Measurements from ENCODE around the gene GTF3C2. TPM values are rescaled to one million over a fixed set of nuclear protein-coding genes. Genes with fewer than 3 reads are reported as not detected.

GTF3C2 gene
- total RNA-seq, 1 experiment from 2014 or later, result 77.7 TPM

- TF ChIP-seq REST (IDR thresholded peaks at IDR 0.05; ENCODE audit: insufficient read depth in 1 of 2, low read depth in 2 of 2, low read length in 1 of 2), result no peak
- TF ChIP-seq TCF7L2 (IDR thresholded peaks at IDR 0.05; ENCODE audit: low read depth, low read length), result no peak
- no peak for TF ChIP-seq POLR2AphosphoS5 (IDR thresholded peaks at IDR 0.05; ENCODE audit: low read depth, low read length)
- TF ChIP-seq CTCF (IDR thresholded peaks at IDR 0.05), result no peak
- TF ChIP-seq SIN3A (IDR thresholded peaks at IDR 0.05; ENCODE audit: borderline replicate concordance, insufficient read depth, low read depth, low read length), result no peak
- peaks cover 27% of the 10 kb centered on the region for H3K4me1 ChIP-seq (ENCODE audit: control insufficient read depth, insufficient read depth, low read length)
- intact Hi-C loops (cut with micrococcal nuclease; ENCODE audit: unreplicated experiment), result no loop called here
- H3K27ac ChIP-seq (ENCODE audit: low read length), result peak overlapping the region; percentile 100
- BruUV-seq (replicated peaks), result no TSS peak
- peak overlapping the region; percentile 89 to 99 for H3K4me3 ChIP-seq (ENCODE audit: low read depth in 2 of 2, low read length in 2 of 2)
- in situ Hi-C loops (cut with HindIII; ENCODE audit: low pct_unique_long_range_greater_than_20kb, low sequenced_read_pairs), result no loop called here
- ATAC-seq, result peak; percentile 1; the same call in 1 of the 2 replicates
- H3K27me3 ChIP-seq (ENCODE audit: control insufficient read depth, insufficient read depth, low read length), result no peaks in the 10 kb centered on the region
- CTCF ChIA-PET, result interaction anchor here (0.6 to 0.8 kb wide), 2 partner anchors 20 to 25 kb away, joined by 3 read pairs; no protein-coding TSS in a partner anchor
- H3K36me3 ChIP-seq (ENCODE audit: control insufficient read depth, insufficient read depth, low read length), result peaks cover 14% of the 10 kb centered on the region; the same call in 1 of the 2 replicates
- H3K9me3 ChIP-seq (ENCODE audit: control insufficient read depth, insufficient read depth, low read depth, low read length), result no peaks in the 10 kb centered on the region
- no peak for DNase-seq (ENCODE audit: low read depth, low spot score)
- POLR2A ChIA-PET, result interaction anchor here (0.6 to 1.0 kb wide), 2 partner anchors 13 to 30 kb away, joined by 3 to 6 read pairs; no protein-coding TSS in a partner anchor
Observed at GRCh38 chr2:27323596-27324285, 32.8 kb downstream of the GTF3C2 start.

- BruUV-seq (replicated peaks), result TSS peak; percentile 99
- DNase-seq (ENCODE audit: low read depth, low spot score) (peak; percentile 80), ATAC-seq (peak; percentile 90)
- H3K36me3 ChIP-seq (ENCODE audit: control insufficient read depth, insufficient read depth, low read length), result peaks cover 9% of the 10 kb centered on the region; the same call in 1 of the 2 replicates
- ChIA-PET CTCF (interaction anchor here (0.5 to 0.8 kb wide), 3 partner anchors 20 to 51 kb away, joined by 3 read pairs; no protein-coding TSS in a partner anchor), POLR2A (interaction anchor here (0.6 to 1.0 kb wide), 2 partner anchors 13 to 31 kb away, joined by 3 to 6 read pairs; no protein-coding TSS in a partner anchor)
- H3K27me3 ChIP-seq (ENCODE audit: control insufficient read depth, insufficient read depth, low read length), result no peaks in the 10 kb centered on the region
- TF ChIP-seq POLR2AphosphoS5 (IDR thresholded peaks at IDR 0.05; ENCODE audit: low read depth, low read length) (peak; percentile 97), TCF7L2 (IDR thresholded peaks at IDR 0.05; ENCODE audit: low read depth, low read length) (no peak), CTCF (IDR thresholded peaks at IDR 0.05) (no peak), REST (IDR thresholded peaks at IDR 0.05; ENCODE audit: insufficient read depth in 1 of 2, low read depth in 2 of 2, low read length in 1 of 2) (no peak), SIN3A (IDR thresholded peaks at IDR 0.05; ENCODE audit: borderline replicate concordance, insufficient read depth, low read depth, low read length) (peak; percentile 92; the same call in 1 of the 2 replicates)
- H3K4me3 ChIP-seq (ENCODE audit: low read depth in 2 of 2, low read length in 2 of 2), result peak within 1 kb of the TSS; percentile 89 to 99
- H3K4me1 ChIP-seq (ENCODE audit: control insufficient read depth, insufficient read depth, low read length), result peaks cover 27% of the 10 kb centered on the region
- in situ Hi-C loops (cut with HindIII; ENCODE audit: low pct_unique_long_range_greater_than_20kb, low sequenced_read_pairs) (no loop called here), intact Hi-C loops (cut with micrococcal nuclease; ENCODE audit: unreplicated experiment) (no loop called here)
- H3K27ac ChIP-seq (ENCODE audit: low read length), result peak within 1 kb of the TSS; percentile 100
- H3K9me3 ChIP-seq (ENCODE audit: control insufficient read depth, insufficient read depth, low read depth, low read length), result no peaks in the 10 kb centered on the region
Observed at GRCh38 chr2:27322766-27323595, 33.6 kb downstream of the GTF3C2 start, which contains the start of gene MPV17. Gene MPV17 (minus strand): TSS chr2:27323097. CDS start chr2:27322517, 580 bp downstream.

Data from Panc1 (cell line).